Pancreas (tissue), 10 donors: ENCODE measurements around the gene ANKS6. TPM values are rescaled to one million over a fixed set of nuclear protein-coding genes. Genes with fewer than 3 reads are reported as not detected.

ENCODE experiments used
- ATAC-seq, 4 donors: fragments of 200-7000 bp; cut with Tn5 transposase; one replicate each; pipeline versions ENCODE4 v1.8.0 to v1.9.1; 2020; ENCODE audit warnings: mild to moderate bottlenecking in 4 of 4, moderate library complexity in 4 of 4
- DNase-seq, 6 donors: peaks; one replicate each; pipeline ENCODE4 v3.0.0-alpha.2; 2020
- FAIRE-seq: peaks from 2 replicates; lab custom pipeline; 2012; peaks lifted over from hg19 to GRCh38; lab: Jason Lieb, UNC
- H3K27ac ChIP-seq, 4 donors: fragments of 200-600 bp; sonication (generic); 1 replicate in 3 of 4; 2 replicates in 1 of 4; pipeline versions ENCODE4 v1.5.0 to v1.8.0; 2020
- H3K27me3 ChIP-seq, 4 donors: fragments of 200-600 bp; one replicate each; pipeline ENCODE4 v1.8.0; 2021
- H3K36me3 ChIP-seq, 3 donors: fragments of 200-600 bp; sonication (generic) in 1 of 3; one replicate each; pipeline versions ENCODE4 v1.5.0 to v1.8.0; 2020 to 2021
- H3K4me1 ChIP-seq, 3 donors: fragments of 200-600 bp; one replicate each; pipeline ENCODE4 v1.8.0; 2021
- H3K4me3 ChIP-seq, 4 donors: fragments of 200-600 bp; sonication (generic) in 2 of 4; one replicate each; pipeline versions ENCODE4 v1.5.0 to v1.8.0; 2020 to 2021
- H3K9me3 ChIP-seq, 4 donors: fragments of 200-600 bp; one replicate each; pipeline ENCODE4 v1.8.0; 2021
- WGBS, 2 donors: extraction: QIAGEN DNeasy Blood & Tissue Kit; methylation state at CpG; one replicate each; pipeline ENCODE4 v1.1.7; 2013; 5-methylcytosine and 5-hydroxymethylcytosine counted together
- intact Hi-C, 3 donors: fragments of 100-400 bp; cut with DNase I; formaldehyde crosslinking; loops; one replicate each; pipeline versions ENCODE4 v1.11.1 to v1.14.2; 2022
- polyA plus RNA-seq, 2 donors: library from polyadenylated mRNA; stranded (reverse); fragments of 200-250 nt; gene quantifications; one replicate each; pipeline ENCODE4 v1.2.3, GENCODE V29; 2013
- total RNA-seq, 6 donors: library from RNA; stranded (reverse); fragmentation: NEBNext Ultra II Directional in 4 of 6; extraction: Animal tissue kit (Norgen Biotek cat#: 25700) in 4 of 6; gene quantifications; one replicate each; pipeline versions ENCODE4 v1.2.1 to v1.2.4, GENCODE V29; 2021 to 2023
- TF ChIP-seq, protein P1 (sequence below), 4 donors: fragments of 200-600 bp; sonication (generic) in 3 of 4; IDR thresholded peaks; one replicate each; pipeline versions ENCODE4 v1.5.0 to v1.8.0; 2021; ENCODE audit warnings: antibody characterized with exemption in 4 of 4
- donor health status: healthy with polysubstance abuse.
- donor health status: DM: no; HTN: no; CAD: no; lungs with moderate emphysema.
- donor health status: DM: no; HTN: no; CAD: no.
- donor health status: control.
- donor health status: control.
- donor health status: Bipolar disorder and iron deficiency.
- donor health status: DM: yes; HTN: yes; CAD: no.
- donor health status: DM: no; HTN: no; CAD: no.
- donor health status: DM: no; HTN: no; CAD: no.
- donor health status: DM: yes; HTN: yes; CAD: no.

The ANKS6 gene
- total and polyA plus RNA-seq, 8 donors = 10.6 to 20.6 (median 12.3) TPM

DNA sequence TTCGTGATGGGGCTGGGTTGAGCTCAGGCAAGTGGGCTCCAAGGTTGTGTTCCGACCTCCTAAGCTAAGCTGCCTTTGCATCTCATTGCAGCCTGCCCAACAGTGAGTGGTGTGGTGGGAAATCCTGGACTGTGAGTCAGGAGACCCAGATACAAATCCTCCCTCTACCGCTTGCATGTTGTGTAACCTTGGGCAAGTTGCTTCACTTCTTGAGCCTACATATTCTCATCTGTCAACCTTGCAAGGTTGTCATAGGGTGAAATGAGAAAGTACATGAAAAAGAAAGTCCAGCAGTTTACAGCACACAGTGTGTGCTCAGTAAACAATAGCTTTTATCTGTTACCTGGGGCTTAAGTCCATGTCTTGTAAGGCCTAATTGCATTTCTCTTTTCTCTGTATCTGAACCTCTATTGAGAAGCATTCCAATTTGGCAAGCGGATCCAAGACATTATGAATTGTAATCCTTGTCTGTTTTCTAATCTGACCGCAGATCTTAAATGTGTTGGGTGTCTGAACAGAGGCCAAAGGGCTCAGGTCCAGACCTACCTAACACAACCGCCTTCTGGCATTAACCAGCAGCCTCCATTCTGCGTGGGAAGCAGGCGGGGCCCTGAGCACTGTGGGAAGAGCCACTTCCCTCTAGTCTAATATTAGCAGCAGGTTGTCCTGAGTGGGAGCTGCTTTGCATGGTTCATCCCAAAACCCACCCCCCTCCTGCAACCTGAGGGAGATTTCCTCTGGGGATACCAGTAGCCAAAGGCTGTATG lies 9.3 kb upstream of the ANKS6 start:
- TF ChIP-seq, protein P1, sequence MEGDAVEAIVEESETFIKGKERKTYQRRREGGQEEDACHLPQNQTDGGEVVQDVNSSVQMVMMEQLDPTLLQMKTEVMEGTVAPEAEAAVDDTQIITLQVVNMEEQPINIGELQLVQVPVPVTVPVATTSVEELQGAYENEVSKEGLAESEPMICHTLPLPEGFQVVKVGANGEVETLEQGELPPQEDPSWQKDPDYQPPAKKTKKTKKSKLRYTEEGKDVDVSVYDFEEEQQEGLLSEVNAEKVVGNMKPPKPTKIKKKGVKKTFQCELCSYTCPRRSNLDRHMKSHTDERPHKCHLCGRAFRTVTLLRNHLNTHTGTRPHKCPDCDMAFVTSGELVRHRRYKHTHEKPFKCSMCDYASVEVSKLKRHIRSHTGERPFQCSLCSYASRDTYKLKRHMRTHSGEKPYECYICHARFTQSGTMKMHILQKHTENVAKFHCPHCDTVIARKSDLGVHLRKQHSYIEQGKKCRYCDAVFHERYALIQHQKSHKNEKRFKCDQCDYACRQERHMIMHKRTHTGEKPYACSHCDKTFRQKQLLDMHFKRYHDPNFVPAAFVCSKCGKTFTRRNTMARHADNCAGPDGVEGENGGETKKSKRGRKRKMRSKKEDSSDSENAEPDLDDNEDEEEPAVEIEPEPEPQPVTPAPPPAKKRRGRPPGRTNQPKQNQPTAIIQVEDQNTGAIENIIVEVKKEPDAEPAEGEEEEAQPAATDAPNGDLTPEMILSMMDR (IDR thresholded peaks at IDR 0.05) = no peak
- FAIRE-seq = no peak
- intact Hi-C loops = no loop called here
- WGBS, 2 donors = 75 to 79% methylated on average over 8 of the region's 8 CpGs
- no peak overlapping the region for H3K27ac ChIP-seq
- H3K4me1 ChIP-seq = peaks cover 14 to 26% (median 16%) of the 10 kb centered on the region in 3 donors
- no peak for DNase-seq
- no peaks in the 10 kb centered on the region for H3K9me3 ChIP-seq
- no peaks in the 10 kb centered on the region for H3K36me3 ChIP-seq
- no peak for ATAC-seq
- no peaks in the 10 kb centered on the region for H3K27me3 ChIP-seq
- no peak overlapping the region for H3K4me3 ChIP-seq

DNA sequence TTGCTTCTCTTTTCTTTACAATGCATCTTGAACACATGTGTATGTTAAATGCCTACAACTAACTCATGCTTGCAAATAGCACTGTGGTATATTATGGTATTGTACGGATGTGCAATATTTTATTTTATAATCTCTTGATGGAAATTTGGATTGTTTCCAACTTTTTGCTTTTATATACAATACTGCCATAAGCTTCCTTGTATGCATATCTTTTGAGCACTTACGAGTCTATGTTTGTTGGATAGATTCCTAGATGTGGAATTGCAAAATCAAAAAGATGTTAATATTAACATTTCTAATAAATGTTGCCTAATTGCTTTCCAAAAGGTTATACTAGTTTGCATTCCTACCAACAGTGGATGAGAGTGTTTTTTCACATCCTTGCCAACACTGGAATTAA lies 7.7 kb upstream of the ANKS6 start:
- H3K27ac ChIP-seq = no peak overlapping the region
- intact Hi-C loops = no loop called here
- no peak overlapping the region for H3K4me3 ChIP-seq
- no peak for ATAC-seq
- no peak for DNase-seq
- no peaks in the 10 kb centered on the region for H3K27me3 ChIP-seq
- 4 to 8% methylated on average over 2 of the region's 2 CpGs for WGBS, 2 donors
- TF ChIP-seq, protein P1 (IDR thresholded peaks at IDR 0.05) = no peak
- H3K9me3 ChIP-seq = no peaks in the 10 kb centered on the region
- no peaks in the 10 kb centered on the region for H3K36me3 ChIP-seq
- FAIRE-seq = no peak
- H3K4me1 ChIP-seq = peaks cover 3 to 15% (median 7%) of the 10 kb centered on the region in 3 donors

DNA sequence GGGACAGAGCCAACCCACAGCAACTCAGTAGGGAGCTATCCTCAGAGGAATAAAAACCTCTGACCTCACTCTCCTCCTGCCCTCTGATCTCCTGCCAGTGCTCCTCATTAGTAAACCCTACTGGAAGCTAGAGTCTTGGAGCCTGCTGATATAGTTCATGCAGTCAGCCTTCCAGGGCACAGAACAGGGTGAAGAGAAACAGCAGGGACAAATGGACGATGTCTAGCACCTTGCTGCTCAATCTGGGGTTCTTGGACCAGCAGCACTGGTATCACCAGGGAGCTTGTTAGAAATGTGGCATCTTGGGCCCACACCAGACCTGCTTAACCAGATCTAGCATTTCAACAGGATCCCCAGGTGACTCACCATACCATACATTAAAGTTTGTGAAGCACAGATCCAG lies 5.6 kb upstream of the ANKS6 start:
- intact Hi-C loops = no loop called here
- no peak overlapping the region for H3K4me3 ChIP-seq
- DNase-seq (no peak), ATAC-seq (no peak), FAIRE-seq (no peak)
- no peaks in the 10 kb centered on the region for H3K36me3 ChIP-seq
- no peaks in the 10 kb centered on the region for H3K27me3 ChIP-seq
- 80 to 83% methylated on average over 1 of the region's 1 CpG for WGBS, 2 donors
- H3K27ac ChIP-seq = no peak overlapping the region
- H3K9me3 ChIP-seq = no peaks in the 10 kb centered on the region
- H3K4me1 ChIP-seq = peaks cover 0 to 4% (median 0%) of the 10 kb centered on the region in 3 donors
- TF ChIP-seq, protein P1 (IDR thresholded peaks at IDR 0.05) = no peak

DNA sequence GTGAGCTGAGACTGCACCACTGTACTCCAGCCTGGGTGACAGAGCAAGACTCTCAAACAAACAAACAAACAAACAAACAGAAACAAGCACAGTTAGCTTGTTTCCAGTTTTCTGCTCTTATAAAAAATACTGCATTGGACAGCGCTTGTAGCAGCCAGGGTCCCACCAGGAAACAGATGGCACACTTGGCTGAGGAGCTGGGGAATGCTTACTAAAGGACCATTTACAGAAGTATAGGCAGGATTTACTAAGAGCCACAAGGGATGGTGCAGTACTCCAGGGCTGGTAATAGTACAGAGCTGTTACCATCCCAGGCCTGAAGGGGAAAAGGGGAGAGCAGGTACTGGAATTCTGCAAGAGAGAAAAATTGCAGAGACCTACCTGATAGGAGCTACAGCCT lies 5.2 kb upstream of the ANKS6 start:
- TF ChIP-seq, protein P1 (IDR thresholded peaks at IDR 0.05) = no peak
- Histone ChIP-seq H3K27ac (no peak overlapping the region), H3K4me1 (no peaks in the 10 kb centered on the region), H3K9me3 (no peaks in the 10 kb centered on the region), H3K27me3 (no peaks in the 10 kb centered on the region), H3K36me3 (no peaks in the 10 kb centered on the region), H3K4me3 (no peak overlapping the region)
- no peak for DNase-seq
- no peak for ATAC-seq
- WGBS, 2 donors = 95 to 97% methylated on average over 1 of the region's 1 CpG
- FAIRE-seq = no peak
- intact Hi-C loops = no loop called here

DNA sequence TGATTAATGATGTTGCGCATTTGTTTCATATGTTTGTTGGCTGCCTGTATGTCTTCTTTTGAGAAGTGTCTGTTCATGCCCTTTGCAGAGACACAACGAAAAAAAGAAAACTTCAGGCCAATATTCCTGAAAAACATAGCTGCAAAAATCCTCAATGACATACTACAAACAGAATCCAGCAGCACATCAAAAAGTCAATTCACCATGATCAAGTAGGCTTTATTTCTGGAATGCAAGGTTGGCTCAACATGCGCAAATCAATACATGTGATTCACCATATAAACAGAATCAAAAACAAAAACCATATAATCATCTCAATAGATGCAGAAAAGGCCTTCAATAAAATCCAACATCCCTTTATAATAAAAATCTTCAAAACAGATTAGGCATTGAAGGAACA lies 1.9 kb upstream of the ANKS6 start:
- 94 to 97% methylated on average over 3 of the region's 3 CpGs for WGBS, 2 donors
- ATAC-seq (no peak), DNase-seq (no peak), FAIRE-seq (no peak)
- TF ChIP-seq, protein P1 (IDR thresholded peaks at IDR 0.05) = no peak
- Histone ChIP-seq H3K4me1 (peaks cover 0 to 7% (median 0%) of the 10 kb centered on the region in 3 donors), H3K9me3 (no peaks in the 10 kb centered on the region), H3K36me3 (no peaks in the 10 kb centered on the region), H3K4me3 (no peak overlapping the region), H3K27ac (no peak overlapping the region), H3K27me3 (no peaks in the 10 kb centered on the region)
- intact Hi-C loops = no loop called here
